GM15510 (cell line): ENCODE measurements around the gene ELMOD1.

Experiments
- POLR2A ChIP-seq: IDR thresholded peaks from 3 replicates; pipeline ENCODE4 v1.6.1; 2011; ENCODE audit warnings: borderline replicate concordance; ENCODE audit not compliant: insufficient read length; ENCODE audit errors: extremely low read depth

Gene ELMOD1

GRCh38 chr11:107708792-107709191, 117.8 kb downstream of the ELMOD1 start:
- TF ChIP-seq POLR2A, result no peak

GRCh38 chr11:107710301-107710700, 119.4 kb downstream of the ELMOD1 start:
- no peak for TF ChIP-seq POLR2A

DNA sequence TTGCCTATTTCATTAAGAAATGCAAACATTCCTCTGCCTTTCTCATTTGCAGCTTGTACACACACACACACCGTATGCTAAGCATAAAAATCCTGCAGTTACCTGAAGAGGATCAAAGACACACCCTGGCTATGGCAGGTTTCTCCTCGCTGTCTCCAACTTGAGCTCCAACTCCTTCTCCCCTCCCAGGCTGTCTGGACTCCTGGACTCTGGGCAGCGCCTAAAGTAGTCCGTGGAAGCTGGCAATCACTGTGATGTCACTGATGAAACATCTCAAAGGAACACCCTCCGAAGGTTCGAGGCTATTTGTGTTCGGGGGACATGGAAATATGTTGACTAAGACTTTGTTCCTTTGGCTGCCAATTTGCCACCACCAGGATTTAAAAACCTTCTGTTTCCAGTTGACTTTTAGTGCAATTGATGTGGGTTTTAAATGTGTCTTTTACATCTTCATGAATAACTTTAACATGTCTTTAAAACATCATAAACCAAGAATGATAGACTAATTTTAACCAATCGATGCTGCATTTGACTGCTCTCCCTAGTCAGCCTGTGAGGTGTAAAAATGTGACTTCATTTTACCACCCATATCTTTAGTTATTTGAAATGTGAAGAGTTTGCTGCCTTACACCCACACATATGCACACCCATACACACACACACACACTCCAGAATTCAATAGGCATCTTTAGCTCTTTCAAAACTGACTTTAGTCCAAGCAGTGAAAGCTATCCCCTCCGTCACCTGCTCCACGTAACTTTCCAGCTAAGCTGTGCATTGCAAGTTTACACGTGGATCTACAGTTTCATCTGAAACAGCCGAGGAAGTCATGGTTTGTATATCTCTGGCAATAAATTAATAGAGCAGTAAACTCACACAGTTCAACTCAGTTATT, 121.2 kb downstream of the ELMOD1 start, which contains the start of gene SLN:
Gene SLN (minus strand): TSS at position 196 of the 895 bp plus-strand sequence.
- no peak for TF ChIP-seq POLR2A

- TF ChIP-seq POLR2A, result no peak
Measured at GRCh38 chr11:107713009-107713408, 122.1 kb downstream of the ELMOD1 start.
